PC-9 (cell line): ENCODE data around the gene TRPM1. TPM values are rescaled to one million over a fixed set of nuclear protein-coding genes. Genes with fewer than 3 reads are reported as not detected.

Experiments
- BruUV-seq: library from RNA; stranded (reverse); fragments of 400-500 nt; replicated peaks from 2 replicates; lab custom pipeline; 2021; lab: Mats Ljungman, UMichigan
- CTCF ChIA-PET: fragments of 300-600 bp; sonication (Branson Sonifier 250); formaldehyde crosslinking; loops from one replicate; lab custom pipeline; 2022; ENCODE audit warnings: antibody characterized with exemption; lab: Charles Lee
- POLR2A ChIA-PET: fragments of 300-600 bp; sonication (Branson Sonifier 250); formaldehyde crosslinking; loops from one replicate; lab custom pipeline; 2022; ENCODE audit warnings: antibody characterized with exemption; ENCODE audit not compliant: unreplicated experiment; lab: Charles Lee
- DNase-seq, 2 experiments: peaks; one replicate each; pipeline versions ENCODE4 v3.0.0 to v3.0.0-alpha.2; 2015 to 2022; ENCODE audit warnings: mixed read lengths in 1 of 2
- H2AFZ ChIP-seq: fragments of 200-600 bp; sonication (generic); 2 replicates; pipeline ENCODE4 v1.8.1; 2017; ENCODE audit warnings: antibody characterized with exemption
- H3F3A ChIP-seq: fragments of 200-600 bp; sonication (generic); 2 replicates; pipeline ENCODE4 v1.8.1; 2017; ENCODE audit warnings: antibody characterized with exemption, mild to moderate bottlenecking, low read depth; ENCODE audit not compliant: insufficient read depth
- H3K27ac ChIP-seq: fragments of 200-600 bp; sonication (generic); 2 replicates; pipeline ENCODE4 v1.6.1; 2016; ENCODE audit warnings: mixed run types
- H3K27me3 ChIP-seq: fragments of 200-600 bp; sonication (generic); 2 replicates; pipeline ENCODE4 v1.6.1; 2016; ENCODE audit warnings: low read depth, mixed run types; ENCODE audit not compliant: insufficient read depth
- H3K36me3 ChIP-seq: fragments of 200-600 bp; sonication (generic); 2 replicates; pipeline ENCODE4 v1.6.1; 2016; ENCODE audit warnings: low read depth, mixed run types
- H3K4me1 ChIP-seq: fragments of 200-600 bp; sonication (generic); replicated peaks from 2 replicates; pipeline ENCODE4 v1.6.1; 2016; ENCODE audit warnings: mixed run types; ENCODE audit not compliant: insufficient read depth
- H3K4me2 ChIP-seq: fragments of 200-600 bp; sonication (generic); 2 replicates; pipeline ENCODE4 v1.6.1; 2017; ENCODE audit warnings: mixed run types
- H3K4me3 ChIP-seq: fragments of 200-600 bp; sonication (generic); 2 replicates; pipeline ENCODE4 v1.6.1; 2016; ENCODE audit warnings: mixed run types
- H3K79me2 ChIP-seq: fragments of 200-600 bp; sonication (generic); 2 replicates; pipeline ENCODE4 v1.6.1; 2017; ENCODE audit warnings: low read depth, mixed run types
- H3K9me2 ChIP-seq: fragments of 200-600 bp; sonication (generic); 2 replicates; pipeline ENCODE4 v1.8.1; 2017; ENCODE audit warnings: mild to moderate bottlenecking; ENCODE audit not compliant: insufficient read depth
- H3K9me3 ChIP-seq: fragments of 200-600 bp; sonication (generic); 2 replicates; pipeline ENCODE4 v1.8.1; 2016; ENCODE audit warnings: low read depth; ENCODE audit not compliant: insufficient read depth
- H4K20me1 ChIP-seq: fragments of 200-600 bp; sonication (generic); 2 replicates; pipeline ENCODE4 v1.8.1; 2017; ENCODE audit not compliant: insufficient read depth
- CTCF ChIP-seq: fragments of 200-600 bp; sonication (generic); conservative IDR thresholded peaks from 2 replicates; pipeline ENCODE4 v1.6.1; 2017; ENCODE audit warnings: mixed run types, antibody characterized with exemption, mild to moderate bottlenecking, moderate library complexity
- EZH2 ChIP-seq: fragments of 200-600 bp; sonication (generic); IDR thresholded peaks from 2 replicates; pipeline ENCODE4 v1.8.0; 2017; ENCODE audit warnings: antibody characterized with exemption, low read depth
- intact Hi-C: fragments of 100-400 bp; cut with micrococcal nuclease; formaldehyde crosslinking; loops from one replicate; pipeline ENCODE4 v1.10.0; 2022; ENCODE audit not compliant: unreplicated experiment
- total RNA-seq: library from RNA; stranded (reverse); gene quantifications from 2 replicates; pipeline ENCODE4 v1.2.3, GENCODE V29; 2021

TRPM1 gene
- total RNA-seq, 1 experiment from 2014 or later, result not detected

- H3K79me2 ChIP-seq, result no peaks in the 10 kb centered on the region
- H3K4me1 ChIP-seq, result no peaks in the 10 kb centered on the region
- H3K27ac ChIP-seq, result no peak overlapping the region
- POLR2A ChIA-PET, result no interaction called here
- H3K9me3 ChIP-seq, result no peaks in the 10 kb centered on the region
- TF ChIP-seq EZH2 (no peak), CTCF (no peak)
- no peaks in the 10 kb centered on the region for H3F3A ChIP-seq
- CTCF ChIA-PET, result no interaction called here
- no peak overlapping the region for H2AFZ ChIP-seq
- no TSS peak for BruUV-seq
- DNase-seq, result no peak
- H4K20me1 ChIP-seq, result no peaks in the 10 kb centered on the region; the same call in 1 of the 2 replicates
- H3K27me3 ChIP-seq, result peaks cover 30% of the 10 kb centered on the region; the same call in 1 of the 2 replicates
- no peak overlapping the region for H3K4me3 ChIP-seq
- H3K36me3 ChIP-seq, result no peaks in the 10 kb centered on the region
- intact Hi-C loops, result no loop called here
- H3K4me2 ChIP-seq, result no peak overlapping the region
- H3K9me2 ChIP-seq, result no peaks in the 10 kb centered on the region
These were observed 9.6 kb upstream of the TRPM1 start for GRCh38 chr15:31111091-31111647.

GRCh38 chr15:31108836-31109235, 7.3 kb upstream of the TRPM1 start:
- H3K4me3 ChIP-seq, result no peak overlapping the region
- BruUV-seq, result no TSS peak
- no peaks in the 10 kb centered on the region for H3F3A ChIP-seq
- TF ChIP-seq CTCF (no peak), EZH2 (no peak)
- no peak for DNase-seq
- intact Hi-C loops, result no loop called here
- POLR2A ChIA-PET, result no interaction called here
- no peaks in the 10 kb centered on the region for H3K9me2 ChIP-seq
- H3K4me2 ChIP-seq, result no peak overlapping the region
- no peak overlapping the region for H3K27ac ChIP-seq
- H4K20me1 ChIP-seq, result no peaks in the 10 kb centered on the region; the same call in 1 of the 2 replicates
- H3K27me3 ChIP-seq, result peaks cover 37% of the 10 kb centered on the region
- no peaks in the 10 kb centered on the region for H3K36me3 ChIP-seq
- H2AFZ ChIP-seq, result no peak overlapping the region
- no peaks in the 10 kb centered on the region for H3K79me2 ChIP-seq
- no peaks in the 10 kb centered on the region for H3K4me1 ChIP-seq
- CTCF ChIA-PET, result no interaction called here
- H3K9me3 ChIP-seq, result no peaks in the 10 kb centered on the region

DNA sequence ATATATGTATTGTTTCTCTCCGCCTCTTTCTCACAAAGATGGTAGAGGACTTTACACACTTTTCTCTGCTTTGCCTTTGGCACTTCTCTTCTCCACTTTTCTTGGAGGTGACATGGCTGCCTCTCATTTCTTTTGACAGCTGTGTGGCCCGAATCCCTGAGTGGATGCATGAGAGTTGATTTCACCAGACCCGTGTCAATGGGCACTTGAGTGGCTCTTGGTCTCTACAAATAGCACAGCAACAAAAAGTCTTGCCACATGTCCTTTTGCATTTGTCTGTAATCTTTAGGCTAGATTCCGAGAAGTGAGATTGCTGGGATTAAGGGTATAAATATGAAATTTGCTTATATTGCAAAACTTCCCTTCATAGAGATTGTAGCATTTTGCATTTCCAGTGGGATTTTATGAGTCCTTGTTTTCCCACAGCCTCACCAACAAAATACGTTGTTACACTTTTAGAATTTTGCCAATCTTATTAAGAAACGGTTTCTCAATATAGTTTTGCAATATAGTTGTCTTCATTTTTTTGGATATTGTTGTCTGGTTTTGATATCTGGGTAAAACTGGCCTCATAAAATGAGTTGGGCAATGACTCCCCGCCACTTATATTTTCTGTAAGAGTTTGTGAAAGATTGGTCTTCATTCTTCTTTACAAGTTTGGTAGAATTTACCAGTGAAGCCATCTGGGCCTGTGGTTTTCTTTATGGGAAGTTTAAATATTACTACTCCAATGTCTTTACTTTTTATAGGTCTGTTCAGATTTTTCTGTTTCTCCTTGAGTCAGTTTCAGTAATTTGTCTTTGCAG, 5.2 kb upstream of the TRPM1 start:
- POLR2A ChIA-PET, result no interaction called here
- H3K79me2 ChIP-seq, result no peaks in the 10 kb centered on the region
- H3K4me3 ChIP-seq, result no peak overlapping the region
- no peak overlapping the region for H2AFZ ChIP-seq
- CTCF ChIA-PET, result no interaction called here
- no peak overlapping the region for H3K27ac ChIP-seq
- no peaks in the 10 kb centered on the region for H3K9me3 ChIP-seq
- no peak overlapping the region for H3K4me2 ChIP-seq
- BruUV-seq, result no TSS peak
- no peaks in the 10 kb centered on the region; the same call in 1 of the 2 replicates for H4K20me1 ChIP-seq
- DNase-seq, result no peak
- no peaks in the 10 kb centered on the region for H3F3A ChIP-seq
- no peaks in the 10 kb centered on the region for H3K36me3 ChIP-seq
- H3K4me1 ChIP-seq, result no peaks in the 10 kb centered on the region
- intact Hi-C loops, result no loop called here
- no peak for TF ChIP-seq CTCF
- no peak for TF ChIP-seq EZH2
- H3K9me2 ChIP-seq, result no peaks in the 10 kb centered on the region
- peaks cover 31% of the 10 kb centered on the region for H3K27me3 ChIP-seq
